22Rv1 (cell line): Measurements from ENCODE around the gene DCTD.

Source experiments
- ZFX ChIP-seq: fragments of 450-650 bp; IDR thresholded peaks from 2 replicates; pipeline ENCODE4 v1.6.1; 2017; ENCODE audit warnings: antibody characterized with exemption, borderline replicate concordance
- TF ChIP-seq, protein P1 (sequence below): fragments of 450-650 bp; IDR thresholded peaks from 2 replicates; pipeline ENCODE4 v1.5.1; 2017; ENCODE audit warnings: mild to moderate bottlenecking

DNA sequence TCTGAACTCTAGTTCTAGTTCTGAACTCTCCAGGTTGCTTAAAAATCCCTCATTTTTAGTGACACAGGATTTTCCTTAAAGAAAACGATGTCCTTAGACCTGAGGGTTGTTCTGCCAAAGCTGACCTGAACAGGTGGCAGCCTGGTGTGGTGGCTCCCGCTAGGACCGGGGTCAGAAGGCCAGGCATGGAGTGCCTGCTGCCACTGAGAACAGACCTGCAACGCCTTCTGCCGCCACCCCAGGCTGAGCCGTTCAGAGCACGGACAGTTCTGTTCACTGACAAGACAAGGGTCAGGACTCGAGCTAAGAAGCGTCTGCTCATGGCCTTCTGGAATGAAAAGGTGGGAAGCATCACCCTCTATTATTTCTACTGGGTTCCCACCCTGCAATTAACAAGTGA, 15.8 kb downstream of the DCTD start:
- TF ChIP-seq, protein P1, sequence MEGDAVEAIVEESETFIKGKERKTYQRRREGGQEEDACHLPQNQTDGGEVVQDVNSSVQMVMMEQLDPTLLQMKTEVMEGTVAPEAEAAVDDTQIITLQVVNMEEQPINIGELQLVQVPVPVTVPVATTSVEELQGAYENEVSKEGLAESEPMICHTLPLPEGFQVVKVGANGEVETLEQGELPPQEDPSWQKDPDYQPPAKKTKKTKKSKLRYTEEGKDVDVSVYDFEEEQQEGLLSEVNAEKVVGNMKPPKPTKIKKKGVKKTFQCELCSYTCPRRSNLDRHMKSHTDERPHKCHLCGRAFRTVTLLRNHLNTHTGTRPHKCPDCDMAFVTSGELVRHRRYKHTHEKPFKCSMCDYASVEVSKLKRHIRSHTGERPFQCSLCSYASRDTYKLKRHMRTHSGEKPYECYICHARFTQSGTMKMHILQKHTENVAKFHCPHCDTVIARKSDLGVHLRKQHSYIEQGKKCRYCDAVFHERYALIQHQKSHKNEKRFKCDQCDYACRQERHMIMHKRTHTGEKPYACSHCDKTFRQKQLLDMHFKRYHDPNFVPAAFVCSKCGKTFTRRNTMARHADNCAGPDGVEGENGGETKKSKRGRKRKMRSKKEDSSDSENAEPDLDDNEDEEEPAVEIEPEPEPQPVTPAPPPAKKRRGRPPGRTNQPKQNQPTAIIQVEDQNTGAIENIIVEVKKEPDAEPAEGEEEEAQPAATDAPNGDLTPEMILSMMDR, result no peak
- no peak for TF ChIP-seq ZFX
